Keratinocyte (primary cell): ENCODE measurements around the gene PTAR1. TPM values are rescaled to one million over a fixed set of nuclear protein-coding genes. Genes with fewer than 3 reads are reported as not detected.

Experiments
- DNase-seq: peaks from one replicate; pipeline ENCODE4 v3.0.0-alpha.2; 2011; ENCODE audit warnings: low read depth, missing footprints, low spot score
- FAIRE-seq: peaks from 2 replicates; lab custom pipeline; 2011; peaks lifted over from hg19 to GRCh38; lab: Jason Lieb, UNC
- H2AFZ ChIP-seq: 2 replicates; pipeline ENCODE4 v1.6.0; 2012; ENCODE audit warnings: low read length, control low read depth, inconsistent platforms; ENCODE audit not compliant: control insufficient read depth
- H3K27ac ChIP-seq: 2 replicates; pipeline ENCODE4 v1.5.1; 2011; ENCODE audit warnings: low read length; ENCODE audit not compliant: control insufficient read depth, insufficient read depth
- H3K27me3 ChIP-seq: 3 replicates; pipeline ENCODE4 v1.6.0; 2011; ENCODE audit warnings: low read length; ENCODE audit not compliant: control insufficient read depth, insufficient read depth; ENCODE audit errors: extremely low read depth
- H3K36me3 ChIP-seq, 2 experiments: 2 replicates in 1 of 2; 3 replicates in 1 of 2; pipeline ENCODE4 v1.5.1; 2011; ENCODE audit warnings: low read length in 2 of 2, mild to moderate bottlenecking in 1 of 2; ENCODE audit not compliant: control insufficient read depth in 2 of 2, insufficient read depth in 2 of 2; ENCODE audit errors: extremely low read depth in 1 of 2
- H3K4me1 ChIP-seq: 3 replicates; pipeline ENCODE4 v1.5.1; 2011; ENCODE audit warnings: low read length; ENCODE audit not compliant: control insufficient read depth, insufficient read depth; ENCODE audit errors: extremely low read depth
- H3K4me2 ChIP-seq: 3 replicates; pipeline ENCODE4 v1.6.0; 2011; ENCODE audit warnings: low read depth, low read length; ENCODE audit not compliant: control insufficient read depth, insufficient read depth; ENCODE audit errors: extremely low read depth
- H3K4me3 ChIP-seq, 3 experiments: fragments of 200-600 bp in 1 of 3; sonication (generic) in 1 of 3; 2 replicates in 2 of 3; 3 replicates in 1 of 3; pipeline ENCODE4 v1.5.1; 2011 to 2016; ENCODE audit warnings: low read length in 3 of 3, mild to moderate bottlenecking in 3 of 3, control low read depth in 2 of 3, inconsistent platforms in 1 of 3, low read depth in 1 of 3, mixed read lengths in 1 of 3, mixed run types in 1 of 3, moderate library complexity in 1 of 3; ENCODE audit not compliant: control insufficient read depth in 2 of 3, insufficient read depth in 2 of 3; ENCODE audit errors: extremely low read depth in 1 of 3
- H3K79me2 ChIP-seq: 2 replicates; pipeline ENCODE4 v1.6.0; 2012; ENCODE audit warnings: low read length; ENCODE audit not compliant: control insufficient read depth, insufficient read depth
- H3K9ac ChIP-seq: 3 replicates; pipeline ENCODE4 v1.6.0; 2011; ENCODE audit warnings: low read length; ENCODE audit not compliant: control insufficient read depth, insufficient read depth; ENCODE audit errors: extremely low read depth
- H3K9me1 ChIP-seq: 3 replicates; pipeline ENCODE4 v1.6.0; 2011; ENCODE audit warnings: low read length; ENCODE audit not compliant: control insufficient read depth, insufficient read depth; ENCODE audit errors: extremely low read depth
- H3K9me3 ChIP-seq: 2 replicates; pipeline ENCODE4 v1.5.1; 2012; ENCODE audit warnings: low read depth, low read length; ENCODE audit not compliant: control insufficient read depth
- H4K20me1 ChIP-seq: 3 replicates; pipeline ENCODE4 v1.6.0; 2011; ENCODE audit warnings: low read length; ENCODE audit not compliant: control insufficient read depth, insufficient read depth; ENCODE audit errors: extremely low read depth
- CTCF ChIP-seq, 3 experiments: IDR thresholded peaks in 1 of 3; conservative IDR thresholded peaks in 1 of 3; optimal IDR thresholded peaks in 1 of 3; 2 replicates in 2 of 3; 3 replicates in 1 of 3; pipeline versions ENCODE3 to v1.5.1; 2011; ENCODE audit warnings: low read length in 3 of 3, mild to moderate bottlenecking in 3 of 3, moderate library complexity in 2 of 3, control low read depth in 1 of 3, inconsistent platforms in 1 of 3; ENCODE audit not compliant: insufficient read depth in 2 of 3; ENCODE audit errors: extremely low read depth in 1 of 3
- EZH2 ChIP-seq: IDR thresholded peaks from one replicate; pipeline ENCODE4 v1.6.1; 2012; ENCODE audit warnings: inconsistent platforms, mild to moderate bottlenecking, low read length, moderate library complexity
- dilution Hi-C: fragments of 300-500 bp; cut with MboI; formaldehyde crosslinking; loops from one replicate; pipeline ENCODE4 v1.7.0; 2020; ENCODE audit warnings: low sequenced_read_pairs; ENCODE audit not compliant: extremely low pct_ligation_motif_present
- polyA plus RNA-seq, 5 experiments: library from polyadenylated mRNA; depleted of rRNA in 3 of 5; stranded (reverse) in 3 of 5; stranded (forward) in 1 of 5; unstranded in 1 of 5; fragments of >200 nt; gene quantifications; 1 replicate in 1 of 5; 2 replicates in 3 of 5; 3 replicates in 1 of 5; pipeline versions ENCODE4 v1.2.1 to v1.2.3, GENCODE V29; 2011 to 2012; ENCODE audit warnings: missing spikeins in 2 of 5, low read depth in 1 of 5, low replicate concordance in 1 of 5

PTAR1 gene
- polyA plus RNA-seq, 1 donor (not counting 4 experiments of a cell fraction or from before 2014, with no cell fraction given) = 15.5 TPM

DNA sequence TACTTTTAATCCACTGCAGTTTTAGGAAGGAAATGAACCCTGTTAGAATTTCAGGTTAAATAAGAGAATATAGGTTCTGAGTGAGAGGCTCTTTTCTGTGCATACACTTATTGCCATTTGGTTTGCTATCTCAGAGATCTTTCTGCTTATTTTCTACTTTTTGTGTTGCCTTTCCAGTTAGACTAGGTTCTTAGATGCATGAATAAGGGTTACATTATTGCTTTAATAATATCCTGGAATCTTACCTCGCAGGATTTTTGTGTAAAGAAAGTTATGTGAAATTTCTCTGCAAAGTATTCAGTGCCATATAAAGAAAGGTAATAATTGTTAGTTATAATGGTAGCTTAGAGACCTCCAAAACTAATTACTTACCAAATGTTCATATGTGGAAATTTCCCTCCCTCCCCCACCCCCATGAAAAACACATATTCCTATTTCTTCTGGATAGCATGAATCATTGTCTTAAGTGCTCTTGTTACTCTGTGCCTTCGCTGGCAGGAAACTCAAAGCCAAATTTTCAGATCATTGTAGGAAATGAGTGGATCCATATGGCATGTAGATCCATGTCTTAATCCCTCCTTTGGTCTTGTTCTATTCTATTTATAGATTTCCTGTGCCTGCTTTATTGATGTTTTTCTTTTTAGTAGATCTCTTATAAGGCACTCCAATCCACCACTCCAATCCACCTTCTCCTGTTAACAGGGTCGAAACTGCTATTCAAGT is 84.9 kb downstream of the PTAR1 start:
- no peak for DNase-seq
- dilution Hi-C loops = no loop called here
- H4K20me1 ChIP-seq = no peaks in the 10 kb centered on the region
- no peak for TF ChIP-seq EZH2
- no peak for TF ChIP-seq CTCF (optimal IDR thresholded peaks at IDR 0.05 in 1 of 3, IDR thresholded peaks at IDR 0.05 in 1 of 3, conservative IDR thresholded peaks at IDR 0.05 in 1 of 3; ENCODE audit: extremely low read depth in 1 of 3, insufficient read depth in 2 of 3, low read length in 3 of 3)
- no peaks in the 10 kb centered on the region for H3K36me3 ChIP-seq
- H3K27ac ChIP-seq = no peak overlapping the region
- no peak overlapping the region for H3K9ac ChIP-seq
- peaks cover 9% of the 10 kb centered on the region for H3K27me3 ChIP-seq
- H3K4me1 ChIP-seq = peaks cover 27% of the 10 kb centered on the region
- no peaks in the 10 kb centered on the region for H3K9me1 ChIP-seq
- peak overlapping the region; percentile 84 for H2AFZ ChIP-seq
- H3K79me2 ChIP-seq = no peaks in the 10 kb centered on the region
- peak overlapping the region; percentile 42 for H3K4me2 ChIP-seq
- H3K9me3 ChIP-seq = no peaks in the 10 kb centered on the region
- H3K4me3 ChIP-seq = peak overlapping the region in 1 of 3 experiments; percentile 7
- peak; percentile 60 for FAIRE-seq

- FAIRE-seq (peak; percentile 91), DNase-seq (no peak)
- H3K9ac ChIP-seq = peak overlapping the region; percentile 7
- dilution Hi-C loops = no loop called here
- H3K4me3 ChIP-seq = peak overlapping the region in 1 of 3 experiments; percentile 7
- no peaks in the 10 kb centered on the region for H3K36me3 ChIP-seq
- H3K27me3 ChIP-seq = peaks cover 9% of the 10 kb centered on the region
- no peak overlapping the region for H3K27ac ChIP-seq
- H3K9me3 ChIP-seq = no peaks in the 10 kb centered on the region
- H3K4me2 ChIP-seq = peak overlapping the region; percentile 42
- H4K20me1 ChIP-seq = no peaks in the 10 kb centered on the region
- no peaks in the 10 kb centered on the region for H3K9me1 ChIP-seq
- H3K79me2 ChIP-seq = no peaks in the 10 kb centered on the region
- peak overlapping the region; percentile 84 for H2AFZ ChIP-seq
- H3K4me1 ChIP-seq = peaks cover 27% of the 10 kb centered on the region
- TF ChIP-seq EZH2 (no peak), CTCF (optimal IDR thresholded peaks at IDR 0.05 in 1 of 3, IDR thresholded peaks at IDR 0.05 in 1 of 3, conservative IDR thresholded peaks at IDR 0.05 in 1 of 3; ENCODE audit: extremely low read depth in 1 of 3, insufficient read depth in 2 of 3, low read length in 3 of 3) (peak; percentile 19 to 45 (median 27))
Measured at GRCh38 chr9:69674112-69674685, 85.6 kb downstream of the PTAR1 start.
